Measurements from ENCODE around the gene LINGO1. TPM values are rescaled to one million over a fixed set of nuclear protein-coding genes. Genes with fewer than 3 reads are reported as not detected.
A peak's percentile ranks its signal among the peaks of the same experiment; 100 is the strongest.

Gene LINGO1
- polyA plus RNA-seq, 1 donor = 25.0 TPM

DNA sequence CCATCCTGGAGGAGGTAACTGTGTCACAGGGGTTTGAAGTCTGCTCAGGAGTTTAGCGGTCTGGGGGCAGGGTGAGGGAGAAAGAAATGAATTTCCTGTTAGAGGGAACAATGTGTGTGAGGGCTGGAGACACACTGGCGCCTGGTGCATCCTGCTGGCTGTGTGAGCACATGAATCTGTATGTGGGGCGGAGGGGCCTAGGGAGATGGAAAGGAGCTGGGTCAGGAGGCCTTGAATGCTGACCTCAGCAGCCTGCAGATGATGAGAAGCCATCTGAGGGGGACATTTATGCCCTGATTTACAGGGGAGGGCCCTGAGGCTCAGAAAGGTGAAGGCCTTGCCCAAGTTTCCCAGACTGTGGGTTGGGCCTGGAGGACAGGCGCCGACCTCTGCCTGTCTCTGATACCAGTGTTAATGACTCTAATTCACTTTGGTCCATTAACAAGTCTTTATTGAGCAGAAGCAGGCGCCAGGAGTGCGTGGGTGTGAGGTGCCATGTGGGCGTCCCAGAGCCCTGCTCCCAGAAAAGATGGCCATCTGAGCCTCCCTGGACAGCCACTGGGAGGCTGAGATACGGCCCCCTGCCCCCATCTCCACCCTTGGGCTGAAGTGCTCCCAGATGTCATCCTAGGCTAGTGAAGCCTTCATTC lies 34.8 kb downstream of the LINGO1 start:
- no CpG with 5 or more reads among the region's 9 CpGs for WGBS (ENCODE audit: insufficient coverage, low lambda C conversion rate)
- H3K4me1 ChIP-seq (ENCODE audit: control insufficient read depth, insufficient read depth, low read length) = no peaks in the 10 kb centered on the region
- H3K36me3 ChIP-seq (ENCODE audit: control insufficient read depth, insufficient read depth, low read length) = no peaks in the 10 kb centered on the region
- no peaks in the 10 kb centered on the region for H3K27me3 ChIP-seq (ENCODE audit: control insufficient read depth, insufficient read depth, low read length)
- no peak overlapping the region for H3K4me3 ChIP-seq (ENCODE audit: low read length)
- H3K27ac ChIP-seq (ENCODE audit: low read length) = no peak overlapping the region
- H3K9me3 ChIP-seq (ENCODE audit: control insufficient read depth, low read depth, low read length) = no peaks in the 10 kb centered on the region
- DNase-seq = no peak

DNA sequence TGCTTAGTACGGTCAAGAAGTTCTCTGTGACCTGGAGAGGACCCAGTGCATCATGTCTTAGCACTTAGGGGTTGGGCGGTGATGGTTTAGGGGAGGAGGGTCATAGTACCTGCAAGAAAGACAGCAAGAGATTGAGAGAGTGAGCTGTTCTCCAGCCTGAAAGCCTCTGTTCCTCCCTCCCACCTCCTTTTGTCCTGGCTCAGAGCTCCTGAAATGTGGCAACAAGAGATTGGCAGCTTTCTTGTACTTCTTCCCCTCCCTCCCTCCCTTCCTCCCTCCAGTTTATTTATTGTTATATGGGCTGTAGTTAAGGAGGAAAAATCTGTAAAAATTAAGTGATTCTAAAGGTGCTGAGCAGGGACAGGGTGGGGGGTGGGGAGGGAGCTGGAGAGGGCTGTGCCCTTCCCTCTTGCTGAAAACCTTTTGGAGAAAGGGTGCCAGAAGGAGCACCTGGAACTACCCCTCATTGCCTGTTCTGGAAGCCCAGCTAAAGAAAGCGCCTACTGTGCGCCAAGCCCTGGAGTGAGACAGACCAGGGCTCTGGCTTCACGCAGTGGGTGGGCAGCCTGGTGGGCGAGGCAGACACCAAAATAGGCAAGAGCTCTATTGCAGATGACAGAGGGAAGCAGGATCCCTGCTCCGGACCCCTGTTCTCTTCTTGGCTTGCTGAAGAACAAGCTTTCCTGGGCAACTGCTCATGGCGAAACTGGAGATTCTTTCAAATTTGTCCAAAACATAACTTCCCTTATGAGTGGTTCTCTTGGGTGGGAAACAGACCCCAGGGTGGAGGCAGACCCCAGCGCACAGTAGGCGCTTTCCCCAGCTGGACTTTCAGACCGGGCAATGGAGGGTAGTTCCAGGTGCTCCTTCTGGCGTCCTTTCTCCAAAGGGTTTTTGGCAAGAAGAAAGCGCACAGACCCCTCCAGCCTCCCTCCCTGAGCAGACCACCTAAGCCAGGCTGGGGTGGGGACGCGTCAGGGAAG lies 35.6 kb downstream of the LINGO1 start:
- DNase-seq = no peak
- Histone ChIP-seq H3K9me3 (ENCODE audit: control insufficient read depth, low read depth, low read length) (no peaks in the 10 kb centered on the region), H3K4me1 (ENCODE audit: control insufficient read depth, insufficient read depth, low read length) (no peaks in the 10 kb centered on the region), H3K27ac (ENCODE audit: low read length) (no peak overlapping the region), H3K27me3 (ENCODE audit: control insufficient read depth, insufficient read depth, low read length) (no peaks in the 10 kb centered on the region), H3K36me3 (ENCODE audit: control insufficient read depth, insufficient read depth, low read length) (no peaks in the 10 kb centered on the region), H3K4me3 (ENCODE audit: low read length) (no peak overlapping the region)
- WGBS (ENCODE audit: insufficient coverage, low lambda C conversion rate) = no CpG with 5 or more reads among the region's 15 CpGs

- Histone ChIP-seq H3K4me3 (ENCODE audit: low read length) (no peak overlapping the region), H3K27me3 (ENCODE audit: control insufficient read depth, insufficient read depth, low read length) (no peaks in the 10 kb centered on the region), H3K36me3 (ENCODE audit: control insufficient read depth, insufficient read depth, low read length) (no peaks in the 10 kb centered on the region), H3K9me3 (ENCODE audit: control insufficient read depth, low read depth, low read length) (no peaks in the 10 kb centered on the region), H3K4me1 (ENCODE audit: control insufficient read depth, insufficient read depth, low read length) (no peaks in the 10 kb centered on the region), H3K27ac (ENCODE audit: low read length) (no peak overlapping the region)
- 90% methylated on average over 2 of the region's 5 CpGs for WGBS (ENCODE audit: insufficient coverage, low lambda C conversion rate)
- DNase-seq = no peak
Observed at GRCh38 chr15:77595231-77595630, 37.5 kb downstream of the LINGO1 start.

DNA sequence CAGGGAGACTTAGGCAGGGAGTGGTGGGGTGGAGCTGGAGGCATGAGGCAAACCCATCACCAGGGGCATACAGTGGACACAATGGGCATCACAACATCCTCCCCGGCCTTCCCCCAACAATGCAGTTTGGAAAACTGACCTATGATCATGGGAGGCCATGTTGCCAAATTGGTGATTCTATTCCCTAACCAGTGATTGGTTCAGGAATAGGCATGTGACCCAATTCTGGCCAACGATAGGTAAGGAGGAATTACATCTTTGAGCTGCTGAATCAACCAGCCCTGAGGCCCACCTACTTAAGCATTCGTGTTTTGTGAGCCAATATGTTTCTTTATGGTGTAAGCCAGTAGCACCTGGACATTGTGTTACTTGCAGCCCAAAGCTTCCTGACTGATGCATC lies 40.0 kb downstream of the LINGO1 start:
- no peaks in the 10 kb centered on the region for H3K27me3 ChIP-seq (ENCODE audit: control insufficient read depth, insufficient read depth, low read length)
- WGBS (ENCODE audit: insufficient coverage, low lambda C conversion rate) = no CpG with 5 or more reads among the region's 3 CpGs
- H3K4me3 ChIP-seq (ENCODE audit: low read length) = no peak overlapping the region
- no peak overlapping the region for H3K27ac ChIP-seq (ENCODE audit: low read length)
- H3K4me1 ChIP-seq (ENCODE audit: control insufficient read depth, insufficient read depth, low read length) = no peaks in the 10 kb centered on the region
- H3K9me3 ChIP-seq (ENCODE audit: control insufficient read depth, low read depth, low read length) = no peaks in the 10 kb centered on the region
- H3K36me3 ChIP-seq (ENCODE audit: control insufficient read depth, insufficient read depth, low read length) = no peaks in the 10 kb centered on the region
- DNase-seq = no peak

- Histone ChIP-seq H3K27ac (ENCODE audit: low read length) (no peak overlapping the region), H3K27me3 (ENCODE audit: control insufficient read depth, insufficient read depth, low read length) (no peaks in the 10 kb centered on the region), H3K9me3 (ENCODE audit: control insufficient read depth, low read depth, low read length) (no peaks in the 10 kb centered on the region), H3K4me3 (ENCODE audit: low read length) (no peak overlapping the region), H3K36me3 (ENCODE audit: control insufficient read depth, insufficient read depth, low read length) (no peaks in the 10 kb centered on the region), H3K4me1 (ENCODE audit: control insufficient read depth, insufficient read depth, low read length) (no peaks in the 10 kb centered on the region)
- 60% methylated on average over 1 of the region's 13 CpGs for WGBS (ENCODE audit: insufficient coverage, low lambda C conversion rate)
- DNase-seq = no peak
Observed at GRCh38 chr15:77591968-77592613, 40.6 kb downstream of the LINGO1 start.

DNA sequence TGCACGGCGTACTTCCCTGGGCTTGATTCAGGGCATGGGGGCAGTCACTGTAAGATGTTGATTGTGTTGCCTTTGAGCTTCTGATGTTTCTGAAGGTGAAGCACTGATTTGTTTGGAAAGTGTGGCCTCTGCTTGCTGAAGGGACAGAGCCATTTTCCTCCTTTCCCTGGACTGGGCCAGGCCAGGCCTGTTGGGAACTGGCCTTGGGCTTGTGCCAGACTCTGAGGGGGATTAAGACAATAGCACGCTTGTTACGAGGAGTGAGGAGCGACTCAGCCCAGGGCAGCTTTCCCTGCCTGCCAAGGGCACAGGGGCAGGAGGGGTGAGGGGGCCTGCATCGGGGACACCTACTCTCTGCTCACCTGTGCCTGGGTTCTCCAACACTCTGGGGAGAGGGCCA lies 42.9 kb downstream of the LINGO1 start:
- Histone ChIP-seq H3K27ac (ENCODE audit: low read length) (no peak overlapping the region), H3K9me3 (ENCODE audit: control insufficient read depth, low read depth, low read length) (no peaks in the 10 kb centered on the region), H3K27me3 (ENCODE audit: control insufficient read depth, insufficient read depth, low read length) (no peaks in the 10 kb centered on the region), H3K4me3 (ENCODE audit: low read length) (no peak overlapping the region), H3K4me1 (ENCODE audit: control insufficient read depth, insufficient read depth, low read length) (no peaks in the 10 kb centered on the region), H3K36me3 (ENCODE audit: control insufficient read depth, insufficient read depth, low read length) (no peaks in the 10 kb centered on the region)
- WGBS (ENCODE audit: insufficient coverage, low lambda C conversion rate) = no CpG with 5 or more reads among the region's 6 CpGs
- DNase-seq = no peak

- no peak for DNase-seq
- Histone ChIP-seq H3K4me1 (ENCODE audit: control insufficient read depth, insufficient read depth, low read length) (peaks cover 7% of the 10 kb centered on the region), H3K4me3 (ENCODE audit: low read length) (no peak overlapping the region), H3K9me3 (ENCODE audit: control insufficient read depth, low read depth, low read length) (no peaks in the 10 kb centered on the region), H3K27ac (ENCODE audit: low read length) (no peak overlapping the region), H3K36me3 (ENCODE audit: control insufficient read depth, insufficient read depth, low read length) (no peaks in the 10 kb centered on the region), H3K27me3 (ENCODE audit: control insufficient read depth, insufficient read depth, low read length) (no peaks in the 10 kb centered on the region)
- WGBS (ENCODE audit: insufficient coverage, low lambda C conversion rate) = no CpG with 5 or more reads among the region's 12 CpGs
Observed at GRCh38 chr15:77588126-77588525, 44.6 kb downstream of the LINGO1 start.

GRCh38 chr15:77584691-77585090 lies 48.0 kb downstream of the LINGO1 start:
- no peak overlapping the region for H3K4me3 ChIP-seq (ENCODE audit: low read length)
- H3K36me3 ChIP-seq (ENCODE audit: control insufficient read depth, insufficient read depth, low read length) = no peaks in the 10 kb centered on the region
- WGBS (ENCODE audit: insufficient coverage, low lambda C conversion rate) = no CpG with 5 or more reads among the region's 11 CpGs
- no peaks in the 10 kb centered on the region for H3K27me3 ChIP-seq (ENCODE audit: control insufficient read depth, insufficient read depth, low read length)
- H3K4me1 ChIP-seq (ENCODE audit: control insufficient read depth, insufficient read depth, low read length) = peaks cover 14% of the 10 kb centered on the region
- no peak for DNase-seq
- H3K27ac ChIP-seq (ENCODE audit: low read length) = no peak overlapping the region
- no peaks in the 10 kb centered on the region for H3K9me3 ChIP-seq (ENCODE audit: control insufficient read depth, low read depth, low read length)

DNA sequence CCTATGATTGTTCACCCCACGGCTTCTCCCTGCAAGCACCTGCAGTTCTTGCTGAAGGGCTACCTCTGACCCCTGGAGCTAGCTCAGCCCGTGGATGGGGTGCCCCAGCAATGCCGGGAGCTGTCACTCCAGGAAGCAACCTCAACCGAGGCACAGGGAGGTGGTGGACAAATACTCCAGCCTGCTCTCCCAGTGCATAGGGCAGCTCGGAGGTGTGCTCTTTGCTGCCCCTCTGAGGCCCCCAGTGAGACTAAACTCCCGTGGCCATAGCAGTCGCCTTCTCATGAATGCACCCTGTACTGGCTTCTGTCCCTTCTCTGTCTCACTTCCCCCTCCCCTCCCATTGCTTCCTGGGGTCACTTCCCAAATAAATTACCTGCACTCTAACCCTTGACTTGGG lies 48.5 kb downstream of the LINGO1 start:
- Histone ChIP-seq H3K9me3 (ENCODE audit: control insufficient read depth, low read depth, low read length) (no peaks in the 10 kb centered on the region), H3K27ac (ENCODE audit: low read length) (no peak overlapping the region), H3K4me3 (ENCODE audit: low read length) (no peak overlapping the region), H3K4me1 (ENCODE audit: control insufficient read depth, insufficient read depth, low read length) (peaks cover 14% of the 10 kb centered on the region), H3K36me3 (ENCODE audit: control insufficient read depth, insufficient read depth, low read length) (no peaks in the 10 kb centered on the region), H3K27me3 (ENCODE audit: control insufficient read depth, insufficient read depth, low read length) (no peaks in the 10 kb centered on the region)
- DNase-seq = peak in 1 of 2 donors; percentile 35
- WGBS (ENCODE audit: insufficient coverage, low lambda C conversion rate) = no CpG with 5 or more reads among the region's 7 CpGs

GRCh38 chr15:77582763-77583162 lies 49.9 kb downstream of the LINGO1 start:
- H3K9me3 ChIP-seq (ENCODE audit: control insufficient read depth, low read depth, low read length) = no peaks in the 10 kb centered on the region
- peak; percentile 40 to 46 for DNase-seq
- no peaks in the 10 kb centered on the region for H3K27me3 ChIP-seq (ENCODE audit: control insufficient read depth, insufficient read depth, low read length)
- H3K4me1 ChIP-seq (ENCODE audit: control insufficient read depth, insufficient read depth, low read length) = peaks cover 14% of the 10 kb centered on the region
- H3K27ac ChIP-seq (ENCODE audit: low read length) = no peak overlapping the region
- no peak overlapping the region for H3K4me3 ChIP-seq (ENCODE audit: low read length)
- H3K36me3 ChIP-seq (ENCODE audit: control insufficient read depth, insufficient read depth, low read length) = no peaks in the 10 kb centered on the region
- WGBS (ENCODE audit: insufficient coverage, low lambda C conversion rate) = no CpG with 5 or more reads among the region's 5 CpGs

All from large intestine (tissue), 3 donors.